ENCODE results near the gene FBF1.

The FBF1 gene

DNA sequence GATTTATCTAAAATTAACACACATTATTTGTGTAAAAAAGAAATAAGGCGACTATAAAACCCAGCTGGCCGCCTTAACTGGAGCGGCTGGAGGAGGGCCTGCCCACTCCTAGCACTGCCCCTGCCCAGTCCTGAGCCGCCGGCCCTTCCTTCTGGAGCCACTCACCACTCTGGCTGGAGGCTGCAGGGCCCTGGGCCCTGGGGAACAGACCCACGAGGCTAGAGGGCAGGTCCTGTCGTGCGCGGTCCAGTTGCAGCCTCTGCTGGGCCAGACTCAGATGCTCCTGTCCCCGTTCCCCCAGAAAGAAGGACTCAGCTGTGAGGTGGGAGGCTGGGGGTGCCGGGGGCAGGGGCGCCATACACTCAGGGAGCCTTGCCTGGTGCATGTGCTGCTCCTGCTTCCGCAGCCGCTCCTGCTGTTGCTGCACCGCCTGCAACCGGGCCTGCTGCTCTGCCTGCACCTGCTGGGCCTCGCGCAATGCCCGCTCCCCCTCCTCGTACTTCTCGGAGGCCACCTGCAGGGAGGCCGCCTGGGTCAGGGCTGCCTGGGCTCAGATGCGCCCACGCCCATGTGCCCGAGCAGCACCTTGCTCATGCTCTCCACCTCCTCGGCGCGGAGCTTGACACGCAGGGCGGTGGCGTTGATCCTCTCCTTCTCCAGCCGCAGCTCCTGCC, 27.2 kb downstream of the FBF1 start:
- no peak for DNase-seq

DNA sequence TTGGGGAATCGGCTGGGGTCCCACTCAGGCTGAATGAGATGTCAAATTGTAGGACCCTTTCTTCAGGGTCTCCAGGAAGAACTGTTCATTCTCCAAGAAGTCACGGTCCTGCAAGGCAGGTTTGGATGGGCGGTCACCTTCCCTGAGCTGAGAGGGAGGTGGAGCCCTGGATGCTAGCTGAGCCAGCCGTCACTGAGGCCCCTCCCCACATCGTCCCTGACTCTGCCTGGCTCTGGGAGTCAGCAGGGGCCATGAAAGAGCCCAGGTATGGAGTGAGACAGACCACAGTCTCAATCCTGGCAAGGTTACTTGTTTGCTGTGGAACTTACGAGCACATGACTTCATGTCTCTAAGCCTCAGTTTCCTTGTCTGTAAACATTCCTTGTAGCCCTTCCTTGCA, 30.1 kb downstream of the FBF1 start:
- no peak for DNase-seq

DNA sequence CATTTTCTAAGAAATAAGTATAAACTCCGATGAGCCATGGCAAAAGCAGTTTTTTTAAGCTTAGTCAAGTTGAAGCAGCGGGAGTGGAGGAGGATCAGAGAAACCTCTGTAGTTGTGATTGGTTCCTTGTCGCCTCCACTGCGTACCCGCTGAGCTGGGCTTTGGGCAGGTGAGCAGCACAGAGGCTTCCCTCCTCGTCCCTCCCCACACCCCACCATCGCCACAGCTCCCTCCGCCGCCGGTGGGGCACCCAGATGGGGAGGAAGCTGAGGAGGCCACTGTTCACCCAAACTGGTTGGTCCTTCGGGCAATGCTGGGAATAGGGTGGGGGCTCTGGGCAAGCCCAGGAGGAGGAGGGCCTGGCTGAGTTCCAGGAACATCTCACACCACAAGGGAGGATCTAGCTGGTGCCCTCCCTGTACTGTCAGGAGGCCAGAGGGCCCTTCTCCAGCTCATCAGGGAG, 31.0 kb downstream of the FBF1 start:
- no peak for DNase-seq

DNA sequence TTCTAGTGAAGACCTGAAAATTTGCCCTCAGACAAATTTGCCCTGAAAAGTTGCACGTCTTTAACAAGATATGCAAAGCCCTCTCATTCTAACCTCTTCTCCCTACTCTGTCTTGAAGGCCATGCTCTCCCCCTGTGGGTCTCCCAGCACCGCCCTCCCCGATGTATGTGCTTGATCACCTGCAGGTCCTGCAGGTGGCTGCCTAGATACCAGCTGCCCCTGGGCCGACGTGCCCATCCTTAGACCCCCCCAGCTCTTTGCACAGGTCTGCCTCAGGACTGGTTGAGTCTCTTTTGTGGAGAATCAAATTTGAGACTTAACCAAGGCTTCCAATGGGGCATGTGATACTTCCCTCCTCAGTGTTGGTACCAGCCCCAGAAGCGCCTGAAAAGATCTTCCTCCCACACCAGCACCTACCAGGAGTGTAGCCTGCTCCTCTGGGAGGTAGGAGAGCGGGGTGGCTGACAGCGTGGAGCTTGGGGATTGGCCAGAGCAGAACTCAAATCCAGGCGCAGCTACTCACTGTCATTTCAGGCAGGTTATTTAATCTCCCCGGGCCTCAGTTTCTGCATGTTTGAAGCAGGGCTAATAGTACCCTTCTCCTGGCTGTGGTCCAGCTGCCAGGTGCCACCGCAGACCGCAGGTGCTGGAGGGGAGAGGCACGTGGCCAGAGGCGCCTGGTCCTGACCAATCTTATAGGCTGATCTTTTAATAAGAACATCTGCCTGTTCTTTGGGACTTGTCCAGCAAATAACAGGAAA, 31.6 kb downstream of the FBF1 start:
- no peak for DNase-seq

DNA sequence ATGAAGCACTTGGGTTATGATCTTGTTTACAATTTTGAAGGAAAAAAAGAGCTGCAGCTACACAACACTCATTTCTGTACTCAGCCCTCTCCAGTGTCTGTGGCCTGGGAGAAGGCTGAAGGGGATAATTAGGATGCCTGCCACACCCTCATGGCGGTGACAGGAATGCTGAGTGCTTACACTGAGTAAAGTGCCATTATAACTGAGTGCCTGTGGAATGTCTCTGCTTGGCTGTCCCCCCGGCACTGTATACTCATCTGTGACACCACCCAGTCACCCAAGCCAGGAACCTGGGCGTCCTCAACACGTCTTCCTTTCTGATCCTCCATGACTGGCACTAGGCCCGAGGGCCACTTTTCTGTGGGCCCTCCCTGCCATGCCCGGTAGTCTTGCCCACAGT, 32.6 kb downstream of the FBF1 start:
- no peak for DNase-seq

DNA sequence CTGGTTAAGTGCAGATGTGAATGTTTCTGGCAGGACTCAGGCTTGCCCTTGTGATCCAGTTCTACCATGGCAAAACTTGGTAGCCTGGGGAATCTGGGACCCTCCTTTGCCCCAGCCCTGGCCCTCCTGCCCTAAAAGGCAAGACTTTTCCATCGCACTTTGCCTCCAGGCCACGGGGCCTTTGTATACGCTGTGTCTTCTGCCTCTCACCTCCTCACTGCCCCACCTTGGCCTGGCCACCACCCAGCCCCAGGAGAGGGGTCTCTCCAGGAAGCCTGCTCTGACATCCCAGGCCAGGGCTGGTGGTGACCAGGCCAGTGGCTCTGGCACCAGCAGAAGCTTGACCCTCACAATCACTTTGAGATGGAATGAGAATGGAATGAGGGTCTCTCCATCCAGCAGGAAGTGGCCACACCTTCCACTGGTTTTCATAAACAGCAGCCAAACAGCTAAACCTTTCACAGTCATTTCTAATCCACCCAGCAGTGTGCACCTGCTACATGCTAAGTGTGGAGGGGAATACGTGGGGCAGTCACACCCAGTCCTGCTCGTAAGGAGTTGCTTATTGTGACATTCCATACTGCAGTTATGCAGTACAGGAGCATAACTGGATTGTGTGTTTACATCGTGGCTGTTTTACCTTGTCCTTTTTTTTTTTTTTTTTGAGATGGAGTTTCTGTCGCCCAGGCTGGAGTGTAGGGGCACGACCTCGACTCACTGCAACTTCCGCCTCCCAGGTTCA, 34.5 kb downstream of the FBF1 start:
- DNase-seq, result no peak

DNA sequence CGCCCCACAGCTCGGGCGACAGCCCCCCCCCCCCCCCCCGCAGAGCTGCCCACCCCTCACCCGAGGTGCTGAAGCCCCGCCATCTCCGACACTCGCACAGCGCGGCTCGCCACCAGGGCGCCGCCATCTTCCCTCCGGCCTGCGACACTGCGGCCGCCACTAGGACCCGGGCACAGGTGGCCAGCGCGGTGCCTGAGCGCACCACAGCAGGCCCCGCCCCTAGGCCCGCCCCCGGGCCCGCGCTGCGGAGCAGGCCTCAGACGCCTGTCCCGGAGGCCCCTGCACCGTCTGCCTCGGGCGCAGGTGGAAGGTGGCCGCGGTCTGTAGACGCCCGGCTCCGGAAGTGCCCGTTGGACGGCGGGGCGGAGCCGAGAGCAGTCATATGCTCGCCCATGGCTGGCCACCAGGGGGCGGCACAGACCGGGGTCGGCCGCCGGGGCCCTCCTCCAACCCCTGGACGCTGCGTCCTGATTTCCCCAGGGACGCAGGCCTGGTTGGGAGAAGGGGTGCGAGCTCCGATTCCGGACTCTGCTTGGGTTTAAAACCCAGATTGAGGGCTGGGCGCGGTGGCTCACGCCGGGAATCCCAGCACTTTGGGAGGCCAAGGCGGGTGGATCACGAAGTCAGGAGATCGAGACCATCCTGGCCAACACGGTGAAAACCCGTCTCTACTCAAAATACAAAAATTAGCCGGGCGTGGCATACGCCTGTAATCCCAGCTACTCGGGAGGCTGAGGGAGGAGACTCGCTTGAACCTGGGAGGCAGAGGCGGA, 35.9 kb downstream of the FBF1 start, which contains the start of gene MRPL38:
Gene MRPL38, minus strand, starts transcription at position 136 of the 773 bp plus-strand sequence. Its CDS starts 9 bp downstream, at position 127.
- DNase-seq, result peak; percentile 93

DNA sequence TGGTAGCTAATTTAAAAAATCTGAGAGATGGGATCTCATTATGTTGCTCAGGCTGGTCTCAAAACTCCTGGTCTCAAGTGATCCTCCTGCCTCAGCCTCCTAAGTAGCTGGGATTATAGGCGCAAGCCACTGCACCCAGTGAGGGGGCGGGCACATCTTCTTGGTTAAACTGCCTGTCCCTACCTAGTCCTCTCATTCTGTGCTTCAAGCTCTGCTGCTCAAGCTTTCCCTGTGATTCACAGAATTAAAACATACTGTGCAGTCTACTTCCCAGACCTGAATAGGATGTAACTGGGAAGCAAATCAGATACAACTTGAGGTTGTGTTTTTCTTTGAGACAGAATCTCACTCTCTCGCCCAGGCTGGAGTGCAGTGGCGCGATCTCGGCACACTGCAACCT, 38.4 kb downstream of the FBF1 start:
- no peak for DNase-seq

DNA sequence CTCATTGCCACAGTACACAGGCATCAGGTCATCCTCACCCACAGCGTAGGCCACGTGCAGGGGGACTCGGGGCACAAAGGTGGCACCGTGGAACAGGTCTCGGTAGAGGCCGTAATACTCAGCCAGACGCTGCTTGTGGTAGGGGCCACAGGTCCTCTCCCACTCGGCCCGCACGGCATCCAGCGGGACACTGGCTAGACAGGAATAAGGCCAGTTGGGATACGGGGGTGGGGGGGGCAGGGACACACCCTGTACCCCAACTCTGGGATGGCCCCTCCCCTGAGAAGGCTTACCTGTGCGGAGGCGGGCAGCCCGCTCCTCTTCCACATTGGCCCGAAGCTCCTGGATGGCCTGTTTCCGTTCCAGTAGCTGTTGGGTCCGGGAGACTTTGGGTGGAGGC, 39.1 kb downstream of the FBF1 start:
- DNase-seq, result no peak

DNA sequence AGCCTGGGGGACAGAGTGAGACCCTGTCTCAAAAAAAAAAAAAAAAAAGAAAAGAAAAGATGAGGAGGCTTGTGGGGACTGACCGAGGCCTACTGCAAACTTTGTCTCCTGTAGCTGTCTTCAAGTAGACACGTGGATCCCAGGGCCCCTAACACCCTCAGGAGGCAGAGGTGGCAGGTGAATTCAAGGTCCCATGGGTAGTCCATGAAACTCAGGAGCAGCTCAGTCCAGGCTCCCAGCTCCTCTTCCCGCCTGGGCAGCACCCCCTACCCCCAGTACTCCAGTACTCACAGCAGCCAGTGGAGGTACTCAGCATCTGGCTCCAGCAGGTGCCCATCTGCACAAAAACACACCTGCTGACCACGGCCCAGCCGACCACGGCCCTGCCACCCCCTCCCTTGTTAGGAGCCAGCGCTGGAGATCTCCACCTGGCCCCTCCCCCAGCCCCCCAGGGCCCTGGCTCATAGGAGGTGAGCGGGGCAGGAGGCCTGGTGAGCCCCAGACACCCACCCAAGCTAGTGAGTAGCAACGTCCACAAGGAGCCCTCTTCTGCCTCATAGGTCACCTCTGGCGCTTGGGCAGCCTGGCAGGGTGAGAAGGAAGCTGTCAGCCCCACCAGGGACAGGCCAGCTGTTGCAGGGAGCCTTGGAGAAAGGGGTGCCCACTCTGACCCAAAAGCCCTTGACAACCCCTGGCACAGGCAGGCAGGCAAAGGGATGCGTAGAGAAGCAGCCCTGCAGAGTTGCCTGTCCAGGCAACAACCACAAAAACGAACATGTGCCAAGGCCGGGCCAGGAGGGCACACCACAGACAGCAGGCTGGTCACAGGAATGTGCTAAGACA, 39.9 kb downstream of the FBF1 start:
- no peak for DNase-seq

DNA sequence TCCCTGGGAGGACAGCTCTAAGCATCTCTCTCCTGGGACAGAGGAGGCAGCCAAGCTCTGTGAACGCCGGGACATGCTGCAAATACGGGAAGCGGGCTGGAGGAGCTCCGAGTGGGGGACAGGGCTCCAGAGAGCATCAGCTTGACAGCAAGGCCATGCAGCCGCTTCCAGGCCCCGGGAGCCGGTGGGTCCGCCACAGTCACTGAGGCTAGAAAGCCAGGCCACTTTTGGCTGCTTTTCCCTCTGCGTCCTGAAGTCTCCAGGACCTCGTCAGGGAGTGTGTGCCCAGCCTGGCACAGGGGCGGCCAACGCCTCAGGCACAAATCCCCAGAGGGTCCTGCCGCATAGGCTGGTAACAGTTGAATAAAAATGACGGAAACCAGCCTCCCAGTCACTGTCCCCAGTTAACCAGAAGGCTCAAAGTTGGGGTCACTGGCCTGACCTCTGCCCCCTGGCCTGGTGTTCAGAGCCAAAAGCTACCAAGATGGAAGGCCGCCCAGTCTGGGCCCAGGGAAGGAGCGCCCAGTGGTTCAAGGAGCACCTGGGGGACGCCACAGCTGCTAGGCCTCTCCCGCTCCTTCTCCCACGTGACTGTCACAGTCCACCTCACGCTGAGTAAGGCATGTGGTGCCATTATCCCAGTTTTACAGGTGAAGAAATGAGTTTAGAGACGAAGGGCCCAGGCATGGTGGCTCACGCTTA, 40.9 kb downstream of the FBF1 start:
- no peak for DNase-seq

DNA sequence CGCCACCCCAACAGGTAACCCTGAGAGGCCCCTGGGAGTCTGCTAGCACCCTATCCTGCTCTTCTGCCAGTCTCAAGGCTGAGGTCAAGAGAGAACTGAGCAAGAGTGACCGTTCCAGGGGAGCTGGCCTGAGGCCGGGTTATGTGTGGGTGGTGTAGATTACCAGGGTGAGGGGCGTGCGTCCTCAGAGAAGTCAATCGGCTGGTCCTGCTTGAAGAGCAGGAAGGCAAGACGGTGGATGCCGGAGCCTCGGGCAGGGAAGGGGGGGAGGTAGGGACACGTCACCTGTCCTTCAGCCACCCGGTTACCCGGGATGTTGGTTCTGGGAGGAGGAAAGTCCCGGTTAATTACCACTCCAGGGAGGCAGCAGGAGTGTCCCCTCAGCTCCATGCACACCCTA, 41.5 kb downstream of the FBF1 start:
- DNase-seq, result no peak

DNA sequence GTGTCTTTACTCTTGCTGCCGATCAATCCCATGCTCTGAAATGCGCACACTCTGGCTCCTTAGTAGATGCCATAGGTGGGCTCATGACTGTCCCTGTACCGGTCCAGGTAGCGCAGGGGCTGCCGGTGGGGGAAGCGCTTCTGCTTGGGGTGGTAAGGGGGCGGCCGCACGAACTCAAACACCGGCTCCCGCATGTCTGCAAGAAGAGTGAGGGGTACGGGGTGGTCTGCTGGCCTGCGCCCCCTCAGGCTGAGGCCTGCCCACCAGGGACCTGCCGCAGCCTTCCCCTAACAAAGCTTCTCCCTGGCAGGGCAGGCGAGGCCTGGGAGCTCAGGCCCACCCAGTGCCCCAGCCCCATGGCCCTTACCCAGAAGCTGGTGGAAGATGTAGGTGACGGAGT, 42.1 kb downstream of the FBF1 start:
- no peak for DNase-seq

DNA sequence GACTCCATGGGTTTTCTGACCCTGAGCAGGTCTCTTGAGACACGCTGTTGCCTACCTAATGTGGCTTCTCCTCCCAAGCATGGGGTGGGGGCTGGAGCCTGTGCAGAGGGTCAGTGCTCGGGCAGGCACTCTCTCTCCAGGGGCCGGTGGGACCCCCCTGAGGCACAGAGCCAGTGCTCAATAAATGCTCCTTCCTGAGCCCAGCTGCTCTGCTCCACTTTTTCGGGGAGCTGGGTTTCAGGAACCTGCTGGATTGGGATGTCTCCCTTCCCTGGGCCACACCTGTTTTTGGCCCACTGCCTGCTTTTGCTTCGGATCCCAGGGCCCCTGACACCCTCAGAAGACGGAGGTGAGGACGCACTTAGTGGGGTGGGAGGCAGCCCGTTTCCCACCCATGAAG, 42.8 kb downstream of the FBF1 start:
- DNase-seq, result no peak

DNA sequence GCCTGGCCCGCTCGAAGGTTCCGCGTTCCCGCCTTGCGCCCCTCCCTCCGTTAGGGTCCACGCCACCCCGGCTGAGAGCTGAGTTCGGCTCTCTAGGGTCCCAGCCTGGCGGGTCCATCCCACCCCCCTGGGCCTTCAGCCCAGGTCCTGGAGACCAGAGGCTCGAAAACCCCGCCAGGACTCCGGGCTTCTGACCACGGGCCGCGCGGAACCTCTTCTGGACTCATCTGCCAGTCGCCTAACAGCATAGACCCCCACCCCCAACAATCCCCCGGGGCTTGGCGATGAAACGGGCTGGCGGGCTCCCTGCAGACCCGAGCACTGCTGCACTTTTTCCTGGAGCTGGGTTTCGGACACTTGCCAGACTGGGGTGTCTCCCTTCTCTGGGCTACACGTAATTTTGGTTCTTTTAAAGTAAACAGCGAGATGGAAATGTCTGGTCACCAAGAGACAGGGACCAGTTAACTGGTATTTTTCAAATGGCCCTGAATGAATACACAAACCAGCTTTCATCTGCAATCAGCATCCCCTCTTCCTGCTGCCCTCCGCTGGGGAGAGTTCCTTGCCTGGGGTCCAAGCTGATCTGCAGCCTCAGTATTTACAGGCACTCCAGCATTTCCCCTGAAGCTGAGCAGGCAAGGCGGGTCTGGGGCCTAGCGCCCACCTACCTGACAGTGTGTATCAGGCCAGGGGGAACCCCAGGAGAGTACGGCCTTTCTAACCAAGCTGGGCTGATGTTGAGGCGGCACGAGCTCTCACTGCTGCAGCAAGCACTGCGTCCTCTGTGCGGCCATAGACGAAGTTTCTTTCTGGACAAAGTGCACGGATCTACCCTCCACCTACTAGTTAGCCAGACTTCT, 43.5 kb downstream of the FBF1 start:
- no peak for DNase-seq

DNA sequence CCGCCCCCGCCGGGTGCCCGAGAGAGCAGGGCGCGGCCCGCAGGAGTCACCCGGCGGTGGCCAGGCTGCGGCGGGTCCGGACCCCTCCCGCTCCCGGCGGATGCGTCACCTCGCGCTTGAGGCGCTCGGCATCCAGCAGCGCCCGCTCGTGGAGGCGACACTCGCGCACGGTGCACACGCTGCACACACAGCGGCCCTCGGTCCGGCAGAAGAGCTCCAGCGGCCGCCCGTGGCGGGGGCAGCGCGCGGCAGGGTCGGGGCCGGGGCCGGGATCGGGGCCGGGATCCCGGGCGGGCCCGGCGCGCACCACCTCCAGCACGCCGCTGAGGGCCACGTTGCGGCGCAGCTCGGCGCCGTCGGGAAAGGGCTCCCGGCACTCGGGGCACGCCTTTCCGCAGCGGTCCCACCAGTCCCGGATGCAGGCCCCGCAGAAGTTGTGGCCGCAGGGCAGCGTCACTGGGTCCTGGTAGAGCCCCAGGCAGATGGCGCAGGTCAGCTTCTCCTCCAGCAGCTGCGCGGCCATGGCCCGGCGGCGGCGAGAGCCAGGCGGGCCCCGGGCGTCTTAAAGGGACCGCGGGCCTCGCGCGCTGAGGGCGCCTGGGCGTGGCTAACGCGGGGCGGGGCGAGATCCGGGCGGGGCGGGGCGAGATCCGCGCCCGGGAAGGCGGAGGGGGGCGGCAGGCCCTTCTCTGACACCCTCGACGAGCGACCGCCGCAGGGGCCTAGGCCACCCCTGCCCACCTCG, 44.3 kb downstream of the FBF1 start, which contains the start of gene TRIM65:
Gene TRIM65, minus strand, starts transcription at position 537 of the 745 bp plus-strand sequence. Its CDS starts 14 bp downstream, at position 523.
- peak; percentile 64 for DNase-seq

DNA sequence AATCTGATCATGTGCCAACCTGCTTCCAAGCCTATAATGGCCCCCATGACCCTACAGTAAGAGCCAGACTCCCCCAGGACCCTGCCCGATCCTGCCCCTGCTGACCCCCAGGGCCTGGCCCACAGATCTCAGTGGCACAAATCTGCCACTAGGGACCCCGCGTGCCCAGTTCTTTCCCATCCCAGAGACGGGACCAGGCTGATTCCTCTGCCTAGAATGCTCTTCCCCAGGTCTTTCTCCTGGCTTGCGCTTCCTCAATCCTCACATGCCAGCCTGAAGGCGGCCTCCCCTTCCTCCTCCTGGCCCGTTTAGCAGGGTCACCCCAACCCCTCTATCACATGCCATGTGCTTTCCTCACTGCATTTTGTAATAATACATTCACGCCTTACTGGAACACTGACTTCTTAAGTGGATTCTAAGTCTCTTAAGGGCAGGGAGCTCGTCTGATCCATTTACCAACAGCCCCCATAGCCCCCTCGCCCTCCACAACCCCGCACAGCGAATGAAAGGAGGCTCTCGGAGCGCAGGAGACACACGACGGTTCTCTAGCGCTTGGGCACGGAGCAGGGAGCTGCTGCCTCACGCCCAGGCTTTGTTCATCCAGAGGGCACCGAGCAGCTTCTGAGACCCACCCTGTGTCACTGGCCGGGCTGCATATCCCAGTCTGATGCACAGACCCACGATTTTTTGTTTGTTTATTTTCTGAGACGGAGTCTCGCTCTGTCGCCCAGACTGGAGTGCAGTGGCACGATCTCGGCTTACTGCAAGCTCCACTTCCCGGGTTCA, 45.3 kb downstream of the FBF1 start:
- DNase-seq, result peak; percentile 35

DNA sequence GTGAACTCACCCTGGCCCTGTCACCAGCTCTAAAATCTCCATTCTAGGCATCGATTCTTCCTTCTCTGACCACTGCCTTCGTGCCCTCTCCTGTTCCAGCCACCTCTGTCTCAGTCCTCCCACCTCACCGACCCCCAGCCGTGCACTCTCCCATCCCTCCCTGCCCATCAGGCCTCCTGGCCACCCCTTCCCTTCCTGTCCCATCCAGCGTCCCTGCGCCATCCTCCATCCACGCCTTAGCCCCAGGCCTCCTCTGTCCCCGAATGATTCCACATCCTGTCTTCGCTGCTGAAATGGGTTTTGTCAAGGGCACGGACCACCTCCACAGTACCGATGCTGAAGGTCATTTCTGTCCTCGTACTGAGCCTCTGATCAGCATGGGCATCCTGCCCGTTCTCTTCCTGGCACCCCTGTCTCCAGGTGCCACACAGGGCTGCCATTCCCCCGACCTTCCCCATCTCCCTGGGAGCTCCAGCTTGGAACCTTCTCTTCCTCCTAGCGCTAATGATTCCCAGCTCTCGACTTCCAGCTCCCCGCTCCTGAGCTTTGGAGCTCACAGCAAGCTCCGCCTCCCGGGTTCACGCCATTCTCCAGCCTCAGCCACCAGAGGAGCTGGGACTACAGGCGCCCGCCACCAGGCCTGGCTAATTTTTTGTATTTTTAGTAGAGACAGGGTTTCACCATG, 46.7 kb downstream of the FBF1 start:
- DNase-seq, result no peak

Measured in MV-4-11 (cell line).